Measurements from ENCODE around the gene OGG1. TPM values are rescaled to one million over a fixed set of nuclear protein-coding genes. Genes with fewer than 3 reads are reported as not detected.

Gene OGG1
- total RNA-seq, 1 experiment from 2014 or later, result 21.8 TPM

DNA sequence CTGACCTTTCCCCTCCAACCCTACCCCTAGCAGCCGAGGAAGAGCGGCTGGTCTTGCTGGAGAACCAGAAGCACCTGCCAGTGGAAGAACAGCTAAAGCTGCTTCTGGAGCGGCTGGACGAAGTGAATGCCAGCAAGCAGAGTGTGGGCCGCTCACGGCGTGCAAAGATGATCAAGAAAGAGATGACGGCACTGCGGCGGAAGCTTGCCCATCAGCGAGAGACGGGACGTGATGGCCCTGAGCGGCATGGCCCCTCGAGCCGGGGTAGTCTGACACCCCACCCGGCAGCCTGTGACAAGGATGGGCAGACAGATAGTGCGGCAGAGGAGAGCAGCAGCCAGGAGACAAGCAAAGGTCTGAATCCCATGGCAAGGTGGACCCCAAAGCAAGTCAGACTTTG is 6.2 kb upstream of the OGG1 start:
- Mint-ChIP-seq H3K27ac (ENCODE audit: unreplicated experiment) (no peak overlapping the region), H3K9me3 (ENCODE audit: low read depth, unreplicated experiment) (no peaks in the 10 kb centered on the region), H3K4me1 (ENCODE audit: low read depth, unreplicated experiment) (no peaks in the 10 kb centered on the region), H3K4me3 (ENCODE audit: low read depth, unreplicated experiment) (no peak overlapping the region), H3K27me3 (ENCODE audit: unreplicated experiment) (no peaks in the 10 kb centered on the region), H3K36me3 (ENCODE audit: insufficient read depth, unreplicated experiment) (peaks cover 8% of the 10 kb centered on the region)
- intact Hi-C loops (cut with micrococcal nuclease; ENCODE audit: unreplicated experiment), result no loop called here
- TF ChIP-seq, protein P1, sequence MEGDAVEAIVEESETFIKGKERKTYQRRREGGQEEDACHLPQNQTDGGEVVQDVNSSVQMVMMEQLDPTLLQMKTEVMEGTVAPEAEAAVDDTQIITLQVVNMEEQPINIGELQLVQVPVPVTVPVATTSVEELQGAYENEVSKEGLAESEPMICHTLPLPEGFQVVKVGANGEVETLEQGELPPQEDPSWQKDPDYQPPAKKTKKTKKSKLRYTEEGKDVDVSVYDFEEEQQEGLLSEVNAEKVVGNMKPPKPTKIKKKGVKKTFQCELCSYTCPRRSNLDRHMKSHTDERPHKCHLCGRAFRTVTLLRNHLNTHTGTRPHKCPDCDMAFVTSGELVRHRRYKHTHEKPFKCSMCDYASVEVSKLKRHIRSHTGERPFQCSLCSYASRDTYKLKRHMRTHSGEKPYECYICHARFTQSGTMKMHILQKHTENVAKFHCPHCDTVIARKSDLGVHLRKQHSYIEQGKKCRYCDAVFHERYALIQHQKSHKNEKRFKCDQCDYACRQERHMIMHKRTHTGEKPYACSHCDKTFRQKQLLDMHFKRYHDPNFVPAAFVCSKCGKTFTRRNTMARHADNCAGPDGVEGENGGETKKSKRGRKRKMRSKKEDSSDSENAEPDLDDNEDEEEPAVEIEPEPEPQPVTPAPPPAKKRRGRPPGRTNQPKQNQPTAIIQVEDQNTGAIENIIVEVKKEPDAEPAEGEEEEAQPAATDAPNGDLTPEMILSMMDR (IDR thresholded peaks at IDR 0.05; ENCODE audit: unreplicated experiment), result no peak
- no peak for DNase-seq
- CTCF ChIA-PET, result no interaction called here
- no TSS peak for BruUV-seq (replicated peaks)

DNA sequence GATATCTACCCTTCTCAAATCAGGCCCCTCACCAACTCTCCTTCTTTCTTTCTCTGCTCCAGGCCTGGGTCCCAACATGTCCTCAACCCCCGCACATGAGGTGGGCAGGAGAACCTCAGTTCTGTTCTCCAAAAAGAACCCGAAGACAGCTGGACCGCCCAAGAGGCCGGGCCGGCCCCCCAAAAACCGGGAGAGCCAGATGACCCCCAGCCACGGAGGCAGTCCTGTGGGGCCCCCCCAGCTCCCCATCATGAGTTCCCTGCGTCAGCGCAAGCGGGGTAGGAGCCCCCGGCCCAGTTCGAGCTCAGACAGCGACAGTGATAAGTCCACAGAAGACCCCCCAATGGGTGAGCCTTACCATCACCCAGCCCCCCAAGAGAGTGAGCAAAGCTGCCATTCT is 5.6 kb upstream of the OGG1 start:
- Mint-ChIP-seq H3K27ac (ENCODE audit: unreplicated experiment) (no peak overlapping the region), H3K27me3 (ENCODE audit: unreplicated experiment) (no peaks in the 10 kb centered on the region)
- no TSS peak for BruUV-seq (replicated peaks)

DNA sequence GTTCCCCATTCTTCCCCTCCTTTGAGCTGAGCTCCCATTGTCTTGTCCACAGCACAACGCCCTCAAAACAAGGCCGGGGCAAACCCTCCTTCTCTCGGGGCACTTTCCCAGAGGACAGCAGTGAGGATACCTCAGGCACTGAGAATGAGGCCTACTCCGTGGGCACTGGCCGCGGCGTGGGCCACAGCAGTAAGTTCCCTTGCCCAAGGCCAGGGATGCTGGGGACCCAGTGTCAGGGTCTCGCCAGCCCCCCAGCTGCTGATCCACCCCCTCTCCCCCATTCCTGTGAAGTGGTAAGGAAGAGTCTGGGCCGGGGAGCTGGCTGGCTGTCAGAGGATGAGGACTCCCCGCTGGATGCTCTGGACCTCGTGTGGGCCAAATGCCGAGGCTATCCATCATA is 4.2 kb upstream of the OGG1 start:
- no peak for DNase-seq
- CTCF ChIA-PET, result no interaction called here
- peaks cover 24% of the 10 kb centered on the region for H3K36me3 Mint-ChIP-seq (ENCODE audit: insufficient read depth, unreplicated experiment)
- intact Hi-C loops (cut with micrococcal nuclease; ENCODE audit: unreplicated experiment), result no loop called here
- no peak overlapping the region for H3K4me3 Mint-ChIP-seq (ENCODE audit: low read depth, unreplicated experiment)
- no peaks in the 10 kb centered on the region for H3K27me3 Mint-ChIP-seq (ENCODE audit: unreplicated experiment)
- no peaks in the 10 kb centered on the region for H3K9me3 Mint-ChIP-seq (ENCODE audit: low read depth, unreplicated experiment)
- no peak overlapping the region for H3K27ac Mint-ChIP-seq (ENCODE audit: unreplicated experiment)
- TF ChIP-seq, protein P1 (IDR thresholded peaks at IDR 0.05; ENCODE audit: unreplicated experiment), result no peak
- peaks cover 5% of the 10 kb centered on the region for H3K4me1 Mint-ChIP-seq (ENCODE audit: low read depth, unreplicated experiment)
- BruUV-seq (replicated peaks), result no TSS peak

More for the DNA sequence above, 5.6 kb upstream of the OGG1 start:
- H3K36me3 Mint-ChIP-seq (ENCODE audit: insufficient read depth, unreplicated experiment), result peaks cover 10% of the 10 kb centered on the region
- DNase-seq, result no peak
- intact Hi-C loops (cut with micrococcal nuclease; ENCODE audit: unreplicated experiment), result no loop called here
- CTCF ChIA-PET, result no interaction called here
- H3K4me1 Mint-ChIP-seq (ENCODE audit: low read depth, unreplicated experiment), result no peaks in the 10 kb centered on the region
- no peaks in the 10 kb centered on the region for H3K9me3 Mint-ChIP-seq (ENCODE audit: low read depth, unreplicated experiment)
- no peak overlapping the region for H3K4me3 Mint-ChIP-seq (ENCODE audit: low read depth, unreplicated experiment)
- TF ChIP-seq, protein P1 (IDR thresholded peaks at IDR 0.05; ENCODE audit: unreplicated experiment), result no peak

DNA sequence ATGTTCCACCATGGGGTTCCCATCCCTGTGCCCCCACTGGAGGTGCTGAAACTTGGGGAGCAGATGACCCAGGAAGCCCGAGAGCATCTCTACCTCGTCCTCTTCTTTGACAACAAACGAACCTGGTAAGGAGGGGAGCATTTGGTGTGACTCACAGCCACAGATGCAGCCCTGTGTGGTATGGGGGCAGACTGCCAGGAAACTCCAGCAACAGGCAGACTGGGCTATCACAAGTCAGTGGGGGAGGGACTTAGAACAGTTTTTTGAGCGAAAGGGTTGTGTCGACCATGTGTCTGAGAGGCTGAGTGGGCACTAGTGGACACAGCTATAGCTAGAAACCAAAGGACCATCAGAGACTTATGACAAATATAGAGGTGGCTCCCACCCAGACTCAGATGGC is 3.4 kb upstream of the OGG1 start:
- CTCF ChIA-PET, result no interaction called here
- Mint-ChIP-seq H3K36me3 (ENCODE audit: insufficient read depth, unreplicated experiment) (peaks cover 28% of the 10 kb centered on the region), H3K4me3 (ENCODE audit: low read depth, unreplicated experiment) (no peak overlapping the region), H3K27ac (ENCODE audit: unreplicated experiment) (no peak overlapping the region), H3K9me3 (ENCODE audit: low read depth, unreplicated experiment) (no peaks in the 10 kb centered on the region), H3K27me3 (ENCODE audit: unreplicated experiment) (no peaks in the 10 kb centered on the region), H3K4me1 (ENCODE audit: low read depth, unreplicated experiment) (peaks cover 7% of the 10 kb centered on the region)
- no peak for DNase-seq
- TF ChIP-seq, protein P1 (IDR thresholded peaks at IDR 0.05; ENCODE audit: unreplicated experiment), result no peak
- intact Hi-C loops (cut with micrococcal nuclease; ENCODE audit: unreplicated experiment), result no loop called here
- no TSS peak for BruUV-seq (replicated peaks)

DNA sequence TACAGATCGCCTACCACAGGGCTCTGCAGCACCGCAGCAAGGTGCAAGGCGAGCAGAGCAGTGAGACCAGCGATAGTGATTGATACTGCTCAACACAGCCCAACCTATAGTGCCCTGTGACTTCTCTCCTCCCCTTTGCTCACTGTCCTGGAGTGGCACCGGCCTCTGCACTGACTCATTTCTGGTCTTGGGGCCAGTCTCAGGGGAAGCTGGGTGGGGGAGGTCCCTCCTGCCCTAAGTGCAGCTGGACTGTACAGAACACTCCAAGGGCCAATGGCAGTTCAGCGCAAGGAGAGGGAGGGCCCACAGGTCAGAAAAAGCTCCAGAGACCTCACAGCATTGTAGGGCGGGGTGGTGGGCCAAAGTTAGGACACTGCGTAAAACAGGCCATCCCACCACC is 2.5 kb upstream of the OGG1 start:
- H3K4me1 Mint-ChIP-seq (ENCODE audit: low read depth, unreplicated experiment), result peaks cover 7% of the 10 kb centered on the region
- no peaks in the 10 kb centered on the region for H3K9me3 Mint-ChIP-seq (ENCODE audit: low read depth, unreplicated experiment)
- H3K27me3 Mint-ChIP-seq (ENCODE audit: unreplicated experiment), result no peaks in the 10 kb centered on the region
- no TSS peak for BruUV-seq (replicated peaks)
- CTCF ChIA-PET, result no interaction called here
- no peak for DNase-seq
- TF ChIP-seq, protein P1 (IDR thresholded peaks at IDR 0.05; ENCODE audit: unreplicated experiment), result no peak
- H3K27ac Mint-ChIP-seq (ENCODE audit: unreplicated experiment), result no peak overlapping the region
- H3K36me3 Mint-ChIP-seq (ENCODE audit: insufficient read depth, unreplicated experiment), result peaks cover 35% of the 10 kb centered on the region
- no peak overlapping the region for H3K4me3 Mint-ChIP-seq (ENCODE audit: low read depth, unreplicated experiment)
- intact Hi-C loops (cut with micrococcal nuclease; ENCODE audit: unreplicated experiment), result no loop called here
